ENCODE data around the gene TRMT2A.

The TRMT2A gene

DNA sequence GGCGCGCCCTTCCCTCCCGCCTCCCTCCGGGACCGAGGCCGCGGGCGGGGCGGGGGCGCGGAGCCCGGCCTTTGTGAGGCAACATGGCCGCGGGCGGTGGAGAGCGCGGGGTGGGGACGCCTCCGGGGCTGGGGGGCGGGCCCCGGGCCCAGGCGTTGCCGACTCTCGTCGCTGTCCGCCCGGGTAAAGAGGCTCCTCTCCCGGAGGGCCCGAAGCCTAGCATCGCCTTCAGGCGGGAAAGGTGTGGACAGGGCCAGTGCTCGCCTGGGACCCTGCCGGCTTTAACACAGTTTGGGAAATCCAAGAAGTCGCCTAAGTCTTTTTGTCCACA lies 36.6 kb downstream of the TRMT2A start (continued):
- TF ChIP-seq, protein P1, sequence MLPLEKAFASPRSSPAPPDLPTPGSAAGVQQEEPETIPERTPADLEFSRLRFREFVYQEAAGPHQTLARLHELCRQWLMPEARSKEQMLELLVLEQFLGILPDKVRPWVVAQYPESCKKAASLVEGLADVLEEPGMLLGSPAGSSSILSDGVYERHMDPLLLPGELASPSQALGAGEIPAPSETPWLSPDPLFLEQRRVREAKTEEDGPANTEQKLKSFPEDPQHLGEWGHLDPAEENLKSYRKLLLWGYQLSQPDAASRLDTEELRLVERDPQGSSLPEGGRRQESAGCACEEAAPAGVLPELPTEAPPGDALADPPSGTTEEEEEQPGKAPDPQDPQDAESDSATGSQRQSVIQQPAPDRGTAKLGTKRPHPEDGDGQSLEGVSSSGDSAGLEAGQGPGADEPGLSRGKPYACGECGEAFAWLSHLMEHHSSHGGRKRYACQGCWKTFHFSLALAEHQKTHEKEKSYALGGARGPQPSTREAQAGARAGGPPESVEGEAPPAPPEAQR (tag by site-specific recombination; IDR thresholded peaks at IDR 0.05): no peak
- TF ChIP-seq KLF8 (tag by site-specific recombination; IDR thresholded peaks at IDR 0.05): peak; percentile 38; the same call in 1 of the 2 replicates
- TF ChIP-seq ZNF302 (tag by site-specific recombination; IDR thresholded peaks at IDR 0.05; ENCODE audit: low read depth): no peak
- TF ChIP-seq ZNF629 (tag by site-specific recombination; IDR thresholded peaks at IDR 0.05): no peak
- peak; percentile 54; the same call in 1 of the 2 replicates for TF ChIP-seq ZBTB20 (tag by site-specific recombination; IDR thresholded peaks at IDR 0.05)
- peak; percentile 52 for TF ChIP-seq ZBTB8A (tag by site-specific recombination; IDR thresholded peaks at IDR 0.05)
- TF ChIP-seq ZNF777 (tag by site-specific recombination; IDR thresholded peaks at IDR 0.05; ENCODE audit: borderline replicate concordance): no peak
- TF ChIP-seq, protein P2, sequence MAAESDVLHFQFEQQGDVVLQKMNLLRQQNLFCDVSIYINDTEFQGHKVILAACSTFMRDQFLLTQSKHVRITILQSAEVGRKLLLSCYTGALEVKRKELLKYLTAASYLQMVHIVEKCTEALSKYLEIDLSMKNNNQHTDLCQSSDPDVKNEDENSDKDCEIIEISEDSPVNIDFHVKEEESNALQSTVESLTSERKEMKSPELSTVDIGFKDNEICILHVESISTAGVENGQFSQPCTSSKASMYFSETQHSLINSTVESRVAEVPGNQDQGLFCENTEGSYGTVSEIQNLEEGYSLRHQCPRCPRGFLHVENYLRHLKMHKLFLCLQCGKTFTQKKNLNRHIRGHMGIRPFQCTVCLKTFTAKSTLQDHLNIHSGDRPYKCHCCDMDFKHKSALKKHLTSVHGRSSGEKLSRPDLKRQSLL (tag by site-specific recombination; IDR thresholded peaks at IDR 0.05): no peak
- TF ChIP-seq ZNF544 (tag by site-specific recombination; IDR thresholded peaks at IDR 0.05): no peak
- TF ChIP-seq ZNF366 (tag by site-specific recombination; conservative IDR thresholded peaks at IDR 0.05): no peak
- TF ChIP-seq MYNN (tag by site-specific recombination; IDR thresholded peaks at IDR 0.05; ENCODE audit: borderline replicate concordance): no peak
- TF ChIP-seq ZNF391 (tag by site-specific recombination; IDR thresholded peaks at IDR 0.05; ENCODE audit: borderline replicate concordance, low read depth): no peak
- TF ChIP-seq ZNF600 (tag by site-specific recombination; IDR thresholded peaks at IDR 0.05): no peak
- no peak for TF ChIP-seq BCL11A (tag by site-specific recombination; IDR thresholded peaks at IDR 0.05; ENCODE audit: low read depth)
- TF ChIP-seq ZFP69B (tag by site-specific recombination; IDR thresholded peaks at IDR 0.05): no peak
- TF ChIP-seq ZNF747 (tag by site-specific recombination; IDR thresholded peaks at IDR 0.05): no peak
- TF ChIP-seq EGR2 (tag by site-specific recombination; IDR thresholded peaks at IDR 0.05; ENCODE audit: low read depth): 0 out of 2 replicates have a peak, but pooled peaks have one; percentile 12
- no peak for TF ChIP-seq ZNF76 (tag by site-specific recombination; IDR thresholded peaks at IDR 0.05; ENCODE audit: borderline replicate concordance, low read depth)

DNA sequence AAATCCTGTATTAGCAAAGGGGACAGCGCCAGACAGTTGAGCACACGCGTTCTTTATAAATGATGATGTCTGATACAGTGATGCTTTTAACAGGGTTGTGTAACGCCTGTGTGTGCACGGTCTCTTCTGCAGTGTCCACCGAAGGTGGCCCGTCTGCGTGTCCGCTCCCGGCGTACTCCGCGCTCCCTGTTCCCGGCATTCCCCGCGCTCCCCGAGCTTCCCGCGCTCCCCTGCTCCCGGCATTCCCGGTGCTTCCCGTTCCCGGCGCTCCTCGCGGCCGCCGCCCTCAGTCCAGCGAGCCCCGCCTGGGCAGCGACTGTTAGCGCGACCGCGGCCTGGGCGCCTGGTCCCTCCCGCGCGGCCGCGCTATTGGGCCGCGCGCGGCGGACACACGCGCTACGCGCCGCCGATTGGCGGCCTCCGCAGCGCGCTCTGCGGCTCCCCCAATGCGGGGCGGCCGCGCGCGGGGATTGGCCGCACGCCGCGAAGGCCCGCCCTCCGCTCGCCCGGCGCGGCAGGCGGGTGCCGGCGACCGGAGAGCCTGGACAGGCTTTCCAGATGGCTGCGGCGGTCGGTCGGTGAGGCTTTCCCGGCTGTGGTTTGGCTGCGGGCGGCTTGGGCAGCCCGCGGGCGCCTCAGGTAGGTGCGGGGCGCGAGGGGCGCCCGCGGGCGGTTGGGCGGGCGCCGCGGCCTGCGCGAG lies 37.1 kb downstream of the TRMT2A start, which contains the start of gene DGCR8:
TSS of gene DGCR8 (plus strand) at position 497 of the 700 bp plus-strand sequence. CDS start 5,723 bp downstream, outside the sequence.
- Histone ChIP-seq H3K4me1 (ENCODE audit: control insufficient read depth, insufficient read depth, low read length) (no peaks in the 10 kb centered on the region; the same call in 1 of the 2 replicates), H3K9me3 (ENCODE audit: control insufficient read depth, insufficient read depth, low read depth, low read length) (no peaks in the 10 kb centered on the region), H3K36me3 (ENCODE audit: control insufficient read depth in 2 of 2, insufficient read depth in 1 of 2, low read length in 2 of 2) (peaks cover 0 to 35% of the 10 kb centered on the region in 2 experiments; a peak in 2 of 3 replicates), H3K4me3 (ENCODE audit: low read depth, low read length) (peak within 1 kb of the TSS; percentile 92), H3K27ac (ENCODE audit: extremely low read depth, low read depth, low read length) (peak within 1 kb of the TSS; percentile 94)
- POLR2A ChIA-PET: interaction anchor here (0.6 to 1.9 kb wide), 15 partner anchors 8 to 102 kb away, joined by 3 to 13 read pairs (median 3); partner anchors contain the start of genes RANBP1, TANGO2 and TRMT2A
- CTCF ChIA-PET: no interaction called here
- TF ChIP-seq, protein P3, sequence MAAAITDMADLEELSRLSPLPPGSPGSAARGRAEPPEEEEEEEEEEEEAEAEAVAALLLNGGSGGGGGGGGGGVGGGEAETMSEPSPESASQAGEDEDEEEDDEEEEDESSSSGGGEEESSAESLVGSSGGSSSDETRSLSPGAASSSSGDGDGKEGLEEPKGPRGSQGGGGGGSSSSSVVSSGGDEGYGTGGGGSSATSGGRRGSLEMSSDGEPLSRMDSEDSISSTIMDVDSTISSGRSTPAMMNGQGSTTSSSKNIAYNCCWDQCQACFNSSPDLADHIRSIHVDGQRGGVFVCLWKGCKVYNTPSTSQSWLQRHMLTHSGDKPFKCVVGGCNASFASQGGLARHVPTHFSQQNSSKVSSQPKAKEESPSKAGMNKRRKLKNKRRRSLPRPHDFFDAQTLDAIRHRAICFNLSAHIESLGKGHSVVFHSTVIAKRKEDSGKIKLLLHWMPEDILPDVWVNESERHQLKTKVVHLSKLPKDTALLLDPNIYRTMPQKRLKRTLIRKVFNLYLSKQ (tag by site-specific recombination; IDR thresholded peaks at IDR 0.05; ENCODE audit: borderline replicate concordance): no peak
- TF ChIP-seq ZNF366 (tag by site-specific recombination; conservative IDR thresholded peaks at IDR 0.05): peak; percentile 34; the same call in 1 of the 2 replicates
- peak; percentile 57 for TF ChIP-seq KLF9 (tag by site-specific recombination; IDR thresholded peaks at IDR 0.05; ENCODE audit: low read depth)
- no peak for TF ChIP-seq ZFP41 (tag by site-specific recombination; IDR thresholded peaks at IDR 0.05; ENCODE audit: borderline replicate concordance)
- no peak for TF ChIP-seq SETDB1 (IDR thresholded peaks at IDR 0.05; ENCODE audit: insufficient read length, low read length)
- TF ChIP-seq ZNF146 (tag by site-specific recombination; IDR thresholded peaks at IDR 0.05): no peak
- TF ChIP-seq, protein P4, sequence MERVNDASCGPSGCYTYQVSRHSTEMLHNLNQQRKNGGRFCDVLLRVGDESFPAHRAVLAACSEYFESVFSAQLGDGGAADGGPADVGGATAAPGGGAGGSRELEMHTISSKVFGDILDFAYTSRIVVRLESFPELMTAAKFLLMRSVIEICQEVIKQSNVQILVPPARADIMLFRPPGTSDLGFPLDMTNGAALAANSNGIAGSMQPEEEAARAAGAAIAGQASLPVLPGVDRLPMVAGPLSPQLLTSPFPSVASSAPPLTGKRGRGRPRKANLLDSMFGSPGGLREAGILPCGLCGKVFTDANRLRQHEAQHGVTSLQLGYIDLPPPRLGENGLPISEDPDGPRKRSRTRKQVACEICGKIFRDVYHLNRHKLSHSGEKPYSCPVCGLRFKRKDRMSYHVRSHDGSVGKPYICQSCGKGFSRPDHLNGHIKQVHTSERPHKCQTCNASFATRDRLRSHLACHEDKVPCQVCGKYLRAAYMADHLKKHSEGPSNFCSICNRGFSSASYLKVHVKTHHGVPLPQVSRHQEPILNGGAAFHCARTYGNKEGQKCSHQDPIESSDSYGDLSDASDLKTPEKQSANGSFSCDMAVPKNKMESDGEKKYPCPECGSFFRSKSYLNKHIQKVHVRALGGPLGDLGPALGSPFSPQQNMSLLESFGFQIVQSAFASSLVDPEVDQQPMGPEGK (tag by site-specific recombination; IDR thresholded peaks at IDR 0.05): peak; percentile 55; the same call in 1 of the 2 replicates
- TF ChIP-seq ZBTB17 (tag by site-specific recombination; IDR thresholded peaks at IDR 0.05): peak; percentile 92
- TF ChIP-seq ZNF133 (tag by site-specific recombination; IDR thresholded peaks at IDR 0.05): no peak
- TF ChIP-seq, protein P5, sequence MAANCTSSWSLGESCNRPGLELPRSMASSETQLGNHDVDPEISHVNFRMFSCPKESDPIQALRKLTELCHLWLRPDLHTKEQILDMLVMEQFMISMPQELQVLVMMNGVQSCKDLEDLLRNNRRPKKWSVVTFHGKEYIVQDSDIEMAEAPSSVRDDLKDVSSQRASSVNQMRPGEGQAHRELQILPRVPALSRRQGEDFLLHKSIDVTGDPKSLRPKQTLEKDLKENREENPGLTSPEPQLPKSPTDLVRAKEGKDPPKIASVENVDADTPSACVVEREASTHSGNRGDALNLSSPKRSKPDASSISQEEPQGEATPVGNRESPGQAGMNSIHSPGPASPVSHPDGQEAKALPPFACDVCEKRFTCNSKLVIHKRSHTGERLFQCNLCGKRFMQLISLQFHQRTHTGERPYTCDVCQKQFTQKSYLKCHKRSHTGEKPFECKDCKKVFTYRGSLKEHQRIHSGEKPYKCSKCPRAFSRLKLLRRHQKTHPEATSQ (tag by site-specific recombination; IDR thresholded peaks at IDR 0.05): peak; percentile 71; the same call in 1 of the 2 replicates
- TF ChIP-seq ZNF621 (tag by site-specific recombination; IDR thresholded peaks at IDR 0.05): no peak
- TF ChIP-seq ZNF707 (tag by site-specific recombination; IDR thresholded peaks at IDR 0.05): no peak
- TF ChIP-seq ZNF248 (tag by site-specific recombination; IDR thresholded peaks at IDR 0.05): no peak

Data from HEK293 (cell line).